Lower leg skin (tissue), 3 donors: ENCODE data around the gene SAPCD1.

Source experiments
- CTCF ChIP-seq, 3 donors: fragments of 450-650 bp; IDR thresholded peaks; one replicate each; pipeline ENCODE4 v1.5.1; 2016; ENCODE audit warnings: antibody characterized with exemption in 3 of 3, mild to moderate bottlenecking in 3 of 3, moderate library complexity in 2 of 3
- POLR2A ChIP-seq, 2 donors: fragments of 450-650 bp; IDR thresholded peaks; one replicate each; pipeline ENCODE4 v1.6.1; 2016 to 2017; ENCODE audit warnings: antibody characterized with exemption in 2 of 2, mild to moderate bottlenecking in 1 of 2, moderate library complexity in 1 of 2

GRCh38 chr6:31792761-31793171, 30.3 kb downstream of the SAPCD1 start:
- no peak for TF ChIP-seq CTCF (IDR thresholded peaks at IDR 0.05)
- no peak for TF ChIP-seq POLR2A (IDR thresholded peaks at IDR 0.05)
